ENCODE results near the gene MIB2.

MIB2 gene

DNA sequence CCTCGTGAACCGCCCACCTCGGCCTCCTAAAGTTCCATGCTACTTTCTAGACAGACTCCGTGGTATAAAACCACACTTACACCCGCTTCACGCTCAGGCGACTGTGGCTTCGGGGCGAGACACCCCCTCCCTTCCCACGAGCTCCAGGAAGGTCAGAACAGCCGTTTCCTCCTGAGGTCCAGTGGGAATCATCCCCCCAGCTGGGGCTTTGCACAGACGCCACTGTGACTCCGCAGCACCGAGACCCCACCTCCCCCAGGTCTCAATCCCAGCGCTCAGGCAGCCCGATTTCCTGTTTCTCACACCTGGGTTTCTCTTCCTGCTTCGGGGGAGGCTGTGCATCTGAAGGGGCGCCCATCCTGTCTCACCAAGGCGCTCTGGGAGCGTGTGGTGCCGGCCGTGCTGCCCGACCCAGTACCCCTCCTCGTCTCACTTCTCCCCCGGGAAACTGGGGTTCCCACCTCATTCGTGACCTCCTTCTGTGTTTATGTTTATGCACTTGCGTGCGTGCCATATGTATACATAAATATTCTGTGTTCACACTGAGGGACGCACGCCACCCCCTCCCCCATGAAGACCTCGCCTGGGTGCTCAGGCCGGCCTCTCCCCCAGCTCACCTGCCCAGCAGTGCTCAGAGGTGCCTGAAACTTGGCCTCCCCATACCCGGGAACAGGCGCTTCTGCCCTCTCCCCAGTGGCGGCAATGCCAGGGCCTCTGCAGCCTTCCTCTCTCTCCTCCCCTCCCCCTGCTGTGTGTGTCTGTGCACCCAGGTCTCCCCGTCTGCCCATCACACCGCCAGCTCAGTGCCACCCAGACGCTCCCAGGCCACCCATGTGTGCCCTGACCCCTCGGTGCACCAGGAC lies 62.6 kb downstream of the MIB2 start:
- DNase-seq: no peak

DNA sequence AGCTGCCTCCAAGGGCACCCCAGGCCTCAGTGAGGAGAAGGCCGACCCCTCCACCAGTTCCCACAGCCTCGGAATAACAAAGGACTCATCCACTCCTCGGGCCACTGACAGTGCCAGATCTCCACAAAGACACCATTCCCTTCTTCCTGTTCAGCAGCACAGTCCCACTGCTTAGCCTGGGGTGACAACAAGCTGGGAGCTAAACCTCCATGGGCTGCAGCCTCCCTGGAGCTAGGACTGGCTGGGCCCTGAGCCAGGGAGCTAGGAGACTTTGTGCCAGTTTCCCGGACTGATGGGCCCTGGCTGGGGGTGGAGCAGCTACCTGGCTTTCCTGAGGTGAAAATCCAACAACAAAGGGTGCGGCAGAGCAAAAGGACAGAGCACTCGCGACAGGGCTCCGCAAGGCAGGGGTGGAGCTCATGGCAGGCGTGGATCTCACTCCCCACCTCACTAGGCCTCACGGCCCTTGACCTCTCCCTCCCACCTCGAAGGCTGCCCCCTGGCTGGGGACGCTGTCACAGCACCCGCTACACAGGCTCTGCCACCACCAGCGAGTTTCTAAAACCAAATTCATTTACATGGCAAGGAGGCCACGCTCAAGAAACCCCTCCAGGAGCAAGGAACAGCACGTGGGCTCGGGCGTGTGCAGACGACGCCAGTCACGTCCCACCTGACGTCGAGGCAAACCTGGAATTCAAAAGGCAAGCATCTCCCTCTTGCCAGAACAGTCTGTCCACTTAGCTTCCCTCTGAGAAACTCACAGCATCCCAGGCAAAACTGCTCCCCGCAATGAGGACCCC lies 63.5 kb downstream of the MIB2 start:
- DNase-seq: peak in 1 of 56 donors; percentile 24

Measured in amygdala (tissue), 56 donors.